HepG2 (cell line): ENCODE measurements around the gene MFAP4. TPM values are rescaled to one million over a fixed set of nuclear protein-coding genes. Genes with fewer than 3 reads are reported as not detected.

Experiments
- ATAC-seq: fragments of 200-7000 bp; cut with Tn5 transposase; 3 replicates; pipeline ENCODE4 v1.9.1; 2020; ENCODE audit warnings: mild to moderate bottlenecking, moderate library complexity
- BruUV-seq: library from RNA; stranded (reverse); fragments of 400-500 nt; replicated peaks from 2 replicates; lab custom pipeline; 2021; lab: Mats Ljungman, UMichigan
- CTCF ChIA-PET: fragments of 300-600 bp; formaldehyde crosslinking; extraction: SDS; loops from one replicate; lab custom pipeline; 2021; ENCODE audit warnings: low total read pairs, inconsistent platforms, low intra/inter-chr PET ratio; lab: Yijun Ruan, JAX
- POLR2A ChIA-PET: fragments of 350-600 bp; sonication (Branson Sonifier 250); formaldehyde crosslinking; loops from one replicate; lab custom pipeline; 2020; ENCODE audit warnings: antibody characterized with exemption, inconsistent platforms; lab: Yijun Ruan, JAX
- DNase-seq: peaks from one replicate; pipeline ENCODE4 v3.0.0-alpha.2; 2015; ENCODE audit warnings: low spot score
- FAIRE-seq: peaks from 3 replicates; lab custom pipeline; 2011; peaks lifted over from hg19 to GRCh38; lab: Jason Lieb, UNC
- H2AFZ ChIP-seq: one replicate; pipeline ENCODE4 v1.6.1; 2011; ENCODE audit warnings: low read length, inconsistent platforms
- H3K27ac ChIP-seq: fragments of 300-600 bp; 3 replicates; pipeline ENCODE4 v1.8.0; 2011; ENCODE audit warnings: mixed run types, mild to moderate bottlenecking, mixed read lengths, low read length, inconsistent platforms; ENCODE audit not compliant: insufficient read depth; ENCODE audit errors: extremely low read length
- H3K27me3 ChIP-seq, 2 experiments: fragments of 200-600 bp in 1 of 2; 2 replicates in 1 of 2; 3 replicates in 1 of 2; pipeline versions ENCODE4 v1.6.0 to v1.8.0; 2011; ENCODE audit warnings: low read length in 2 of 2, mild to moderate bottlenecking in 2 of 2, moderate library complexity in 2 of 2, inconsistent platforms in 1 of 2; ENCODE audit not compliant: insufficient read depth in 2 of 2, control insufficient read depth in 1 of 2
- H3K36me3 ChIP-seq, 2 experiments: fragments of 200-600 bp in 1 of 2; replicated peaks in 1 of 2; 2 replicates in 1 of 2; 3 replicates in 1 of 2; pipeline versions ENCODE4 v1.5.1 to v1.8.0; 2011; ENCODE audit warnings: low read length in 2 of 2, inconsistent platforms in 1 of 2; ENCODE audit not compliant: insufficient read depth in 2 of 2, control insufficient read depth in 1 of 2
- H3K4me1 ChIP-seq: 2 replicates; pipeline ENCODE4 v1.5.1; 2012; ENCODE audit warnings: low read length, inconsistent platforms; ENCODE audit not compliant: insufficient read depth
- H3K4me2 ChIP-seq: 2 replicates; pipeline ENCODE4 v1.6.0; 2011; ENCODE audit warnings: low read depth, low read length, inconsistent platforms
- H3K4me3 ChIP-seq, 3 experiments: fragments of 200-600 bp in 1 of 3; sonication (generic), shearing (Covaris generic) in 1 of 3; replicated peaks in 1 of 3; 2 replicates each; pipeline ENCODE4 v1.5.1; 2011 to 2016; ENCODE audit warnings: low read length in 3 of 3, inconsistent platforms in 2 of 3, low read depth in 2 of 3, mild to moderate bottlenecking in 2 of 3, control low read depth in 1 of 3, mixed read lengths in 1 of 3; ENCODE audit not compliant: insufficient read depth in 1 of 3
- H3K79me2 ChIP-seq: one replicate; pipeline ENCODE4 v1.6.1; 2011; ENCODE audit warnings: low read length, inconsistent platforms; ENCODE audit not compliant: insufficient read depth
- H3K9ac ChIP-seq: 2 replicates; pipeline ENCODE4 v1.6.0; 2011; ENCODE audit warnings: mild to moderate bottlenecking, low read depth, low read length, inconsistent platforms; ENCODE audit not compliant: insufficient read depth
- H3K9me3 ChIP-seq: 2 replicates; pipeline ENCODE4 v1.5.1; 2012; ENCODE audit warnings: mild to moderate bottlenecking, low read length
- H4K20me1 ChIP-seq: 2 replicates; pipeline ENCODE4 v1.6.0; 2011; ENCODE audit warnings: inconsistent platforms, mild to moderate bottlenecking, low read length, moderate library complexity; ENCODE audit not compliant: insufficient read depth
- BRCA1 ChIP-seq: sonication (generic); formaldehyde crosslinking; IDR thresholded peaks from 2 replicates; pipeline ENCODE4 v1.4.0; 2020; ENCODE audit warnings: missing genetic modification reagents
- CENPBD1 ChIP-seq: sonication (generic); formaldehyde crosslinking; IDR thresholded peaks from 2 replicates; pipeline ENCODE4 v1.8.0; 2022; ENCODE audit warnings: missing genetic modification reagents, low read depth, mild to moderate bottlenecking, borderline replicate concordance
- GPBP1L1 ChIP-seq: sonication (generic); formaldehyde crosslinking; IDR thresholded peaks from 2 replicates; pipeline ENCODE4 v1.5.0; 2020; ENCODE audit warnings: mild to moderate bottlenecking, missing genetic modification reagents
- PATZ1 ChIP-seq: sonication (generic); formaldehyde crosslinking; IDR thresholded peaks from 2 replicates; pipeline ENCODE4 v1.4.0; 2020; ENCODE audit warnings: missing genetic modification reagents
- SALL1 ChIP-seq: sonication (generic); formaldehyde crosslinking; IDR thresholded peaks from 2 replicates; pipeline ENCODE4 v1.8.0; 2022; ENCODE audit warnings: mild to moderate bottlenecking, missing genetic modification reagents
- TRIM22 ChIP-seq: fragments of 450-650 bp; IDR thresholded peaks from 2 replicates; pipeline ENCODE4 v1.6.1; 2017
- ZNF326 ChIP-seq: sonication (generic); formaldehyde crosslinking; IDR thresholded peaks from 2 replicates; pipeline ENCODE4 v1.4.0; 2020; ENCODE audit warnings: missing genetic modification reagents, borderline replicate concordance
- ZNF350 ChIP-seq: sonication (generic); formaldehyde crosslinking; IDR thresholded peaks from 2 replicates; pipeline ENCODE4 v1.4.0; 2020; ENCODE audit warnings: mild to moderate bottlenecking, low read depth, missing genetic modification reagents, borderline replicate concordance
- ZNF550 ChIP-seq: sonication (generic); formaldehyde crosslinking; IDR thresholded peaks from 2 replicates; pipeline ENCODE4 v1.4.0; 2020; ENCODE audit warnings: mild to moderate bottlenecking, missing genetic modification reagents, borderline replicate concordance
- ZNF556 ChIP-seq: sonication (generic); formaldehyde crosslinking; IDR thresholded peaks from 2 replicates; pipeline ENCODE4 v1.4.0; 2020; ENCODE audit warnings: mild to moderate bottlenecking, missing genetic modification reagents, borderline replicate concordance
- ZNF563 ChIP-seq: sonication (generic); formaldehyde crosslinking; IDR thresholded peaks from 2 replicates; pipeline ENCODE4 v1.8.0; 2022; ENCODE audit warnings: mild to moderate bottlenecking, moderate library complexity, missing genetic modification reagents
- ZSCAN9 ChIP-seq: IDR thresholded peaks from 2 replicates; pipeline ENCODE4 v1.6.1; 2016; ENCODE audit warnings: borderline replicate concordance
- WGBS: methylation state at CpG from one replicate; pipeline ENCODE4 v1.1.6; 2017; ENCODE audit warnings: low lambda C conversion rate; 5-methylcytosine and 5-hydroxymethylcytosine counted together
- in situ Hi-C: cut with HindIII; loops from 2 replicates; pipeline ENCODE4 v1.10.0; 2017; ENCODE audit warnings: low pct_unique_long_range_greater_than_20kb; ENCODE audit not compliant: extremely low pct_ligation_motif_present
- intact Hi-C: fragments of 100-400 bp; cut with micrococcal nuclease; formaldehyde crosslinking; loops from one replicate; pipeline ENCODE4 v1.10.0; 2022; ENCODE audit not compliant: unreplicated experiment
- polyA plus RNA-seq, 8 experiments: library from polyadenylated mRNA; depleted of rRNA in 3 of 8; stranded (reverse) in 7 of 8; unstranded in 1 of 8; fragments of >200 nt; fragmentation: Illumina TruSeq in 4 of 8; extraction: Trizol in 4 of 8; gene quantifications; 2 replicates each; pipeline versions ENCODE4 v1.2.1 to v1.2.3, GENCODE V29; 2011 to 2016; ENCODE audit warnings: low read depth in 4 of 8, missing spikeins in 1 of 8, mixed read lengths in 1 of 8; ENCODE audit not compliant: insufficient read depth in 1 of 8
- total RNA-seq, 5 experiments: library from RNA; depleted of rRNA; stranded (reverse); fragments of >200 nt; fragmentation: Illumina TruSeq; extraction: Trizol; gene quantifications; 2 replicates each; pipeline ENCODE4 v1.2.3, GENCODE V29; 2016; ENCODE audit warnings: low read depth in 1 of 5

The MFAP4 gene
- total and polyA plus RNA-seq, 2 of the 13 experiments (the other 11 are each of a cell fraction or from before 2014, with no cell fraction given), result 0.08 TPM; not detected in 1

DNA sequence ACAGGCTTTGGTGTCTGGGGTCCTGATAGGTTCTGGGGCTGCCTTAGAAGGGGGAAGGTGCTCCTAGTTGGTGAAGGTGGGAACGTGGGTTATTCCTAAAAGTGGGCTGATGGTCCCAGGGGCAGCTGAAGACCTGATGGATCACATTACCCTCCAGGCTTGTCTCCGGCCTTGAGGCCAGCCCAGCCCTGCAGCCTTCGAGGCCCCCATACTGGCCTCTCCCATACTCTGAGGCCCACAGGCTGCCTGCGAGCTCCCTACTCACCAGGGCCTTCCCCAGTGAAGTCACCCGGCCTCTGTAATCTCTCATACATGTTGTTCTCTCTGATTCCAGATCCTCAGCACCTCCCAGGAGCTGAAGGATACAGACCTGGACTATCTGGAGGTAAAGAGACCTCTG, 26.8 kb upstream of the MFAP4 start:
- H3K4me2 ChIP-seq, result no peak overlapping the region
- H4K20me1 ChIP-seq, result no peaks in the 10 kb centered on the region
- no peak for TF ChIP-seq PATZ1 (CRISPR knock-in tag)
- no peak for TF ChIP-seq BRCA1 (CRISPR knock-in tag)
- TF ChIP-seq CENPBD1, result no peak
- no peak for TF ChIP-seq ZNF326
- TF ChIP-seq ZNF550, result no peak
- no peak for TF ChIP-seq TRIM22
- TF ChIP-seq SALL1, result no peak
- no peak for TF ChIP-seq ZNF556 (CRISPR knock-in tag)
- no peak for TF ChIP-seq ZSCAN9 (CRISPR knock-in tag)
- no peak for TF ChIP-seq GPBP1L1
- no peak for TF ChIP-seq ZNF563 (CRISPR knock-in tag)
- no peak for TF ChIP-seq ZNF350 (CRISPR knock-in tag)
- H3K9me3 ChIP-seq, result no peaks in the 10 kb centered on the region
- in situ Hi-C loops (no loop called here), intact Hi-C loops (no loop called here)
- no peak overlapping the region for H2AFZ ChIP-seq
- ATAC-seq, result no peak
- no peak overlapping the region for H3K27ac ChIP-seq
- no peak overlapping the region for H3K4me3 ChIP-seq
- H3K36me3 ChIP-seq, result no peaks in the 10 kb centered on the region
- WGBS, result 17% methylated on average over 2 of the region's 5 CpGs
- ChIA-PET CTCF (no interaction called here), POLR2A (no interaction called here)
- H3K4me1 ChIP-seq, result no peaks in the 10 kb centered on the region
- BruUV-seq, result no TSS peak
- H3K9ac ChIP-seq, result no peak overlapping the region
- no peak for FAIRE-seq
- H3K27me3 ChIP-seq, result peaks cover 14 to 58% of the 10 kb centered on the region in 2 experiments
- no peak for DNase-seq
- no peaks in the 10 kb centered on the region for H3K79me2 ChIP-seq
